Amygdala (tissue), 56 donors: ENCODE results near the gene SLC17A4.

Experiments used
- DNase-seq, 56 donors: peaks; one replicate each; lab custom pipeline; 2025; lab: John Stamatoyannopoulos, UW

SLC17A4 gene

GRCh38 chr6:25794784-25795183, 40.2 kb downstream of the SLC17A4 start:
- no peak for DNase-seq

DNA sequence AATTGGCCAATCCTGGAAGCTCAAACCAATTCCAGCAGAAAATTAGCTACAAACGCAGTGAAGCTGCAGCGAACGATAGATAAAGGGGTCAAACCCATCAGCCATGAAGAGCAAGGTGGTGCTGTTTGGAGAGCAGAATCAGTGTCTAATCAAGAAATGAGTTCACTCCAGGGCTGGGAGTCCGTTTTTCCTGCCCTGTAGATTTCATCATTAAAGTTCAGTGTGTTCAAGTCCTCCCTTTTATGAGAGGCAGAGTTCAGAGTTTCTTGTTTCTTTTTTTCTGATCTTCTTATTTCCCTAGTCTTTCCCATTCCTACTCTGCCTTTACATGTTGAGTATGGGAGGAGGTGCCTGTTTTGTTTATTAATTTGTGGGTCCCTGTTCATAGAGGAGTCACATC, 46.9 kb downstream of the SLC17A4 start:
- DNase-seq = no peak

GRCh38 chr6:25804804-25805203, 50.3 kb downstream of the SLC17A4 start:
- DNase-seq = no peak

DNA sequence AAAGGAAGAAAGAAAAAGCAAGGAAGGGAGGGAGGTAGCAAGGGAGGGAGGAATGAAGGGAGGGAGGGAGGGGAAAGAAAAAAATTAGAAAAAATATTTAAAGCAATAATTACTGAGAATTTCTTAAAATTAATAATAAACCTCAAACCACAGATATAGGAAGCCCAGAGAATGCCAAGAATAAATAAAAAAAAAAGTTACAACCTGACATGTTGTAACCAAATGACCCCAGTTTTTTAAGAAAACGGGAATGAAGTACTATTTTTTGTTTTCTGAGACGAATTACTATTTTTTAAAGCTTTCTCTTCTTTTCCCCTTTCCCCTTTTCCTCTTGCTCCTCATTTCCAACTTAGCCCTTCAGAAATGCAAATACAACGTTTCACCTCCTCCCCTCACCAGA, 60.7 kb downstream of the SLC17A4 start:
- no peak for DNase-seq

- DNase-seq = no peak
These were observed 61.7 kb downstream of the SLC17A4 start for GRCh38 chr6:25816252-25816651.

DNA sequence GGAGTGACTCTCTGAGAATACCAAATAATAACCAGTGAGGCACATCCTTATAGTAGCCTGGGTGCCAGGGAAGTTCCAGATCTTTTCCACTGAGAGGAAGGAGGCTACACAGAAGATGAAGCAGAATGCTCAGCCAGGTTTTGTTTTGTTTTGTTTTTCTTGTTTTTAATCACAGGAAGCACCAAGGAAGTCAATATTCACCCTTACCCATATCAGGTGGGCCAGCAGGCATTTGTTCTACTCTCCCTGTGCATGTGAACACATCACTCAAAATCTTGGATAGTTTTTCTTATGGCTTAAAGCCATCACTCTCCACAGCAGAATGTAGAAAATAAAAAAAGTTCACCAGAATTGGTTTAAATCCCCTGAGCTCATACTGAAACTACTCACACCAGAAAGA, 66.8 kb downstream of the SLC17A4 start:
- DNase-seq = no peak

GRCh38 chr6:25829375-25829774, 74.8 kb downstream of the SLC17A4 start:
- no peak for DNase-seq

DNA sequence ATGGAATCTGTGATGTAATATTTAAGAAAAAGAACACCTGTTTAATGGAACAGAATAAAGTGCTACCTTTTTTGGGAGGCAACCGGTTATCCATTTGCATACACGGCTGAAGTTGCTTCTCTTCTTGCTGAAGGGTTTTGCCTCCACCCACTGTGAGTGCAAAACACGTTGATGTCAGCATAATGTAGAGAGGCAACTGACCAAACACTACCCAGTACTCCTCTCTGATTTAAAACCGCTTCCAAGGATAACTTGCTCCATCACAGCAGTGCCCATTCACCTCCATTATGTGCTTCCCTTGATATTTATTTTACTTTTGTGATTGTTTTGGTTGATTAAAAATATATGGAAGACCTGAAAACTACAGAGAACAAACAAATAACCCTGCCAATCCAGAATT, 75.9 kb downstream of the SLC17A4 start:
- DNase-seq = no peak
